ENCODE measurements around the gene DHX16. TPM values are rescaled to one million over a fixed set of nuclear protein-coding genes. Genes with fewer than 3 reads are reported as not detected.

The DHX16 gene
- total and polyA plus RNA-seq, 9 of the 15 experiments (the other 6 are each of a cell fraction or from before 2014, with no cell fraction given), result 14.6 to 66.1 (median 47.5) TPM

GRCh38 chr6:30611856-30612194, 61.0 kb downstream of the DHX16 start:
- Histone ChIP-seq H3K4me2 (ENCODE audit: insufficient read depth, low read length) (no peak overlapping the region), H4K20me1 (replicated peaks; ENCODE audit: control insufficient read depth, insufficient read depth, low read length) (peaks cover 6% of the 10 kb centered on the region; the same call in 1 of the 2 replicates), H3K36me3 (ENCODE audit: control insufficient read depth, insufficient read depth, low read length) (peaks cover 87% of the 10 kb centered on the region), H2AFZ (ENCODE audit: low read depth, low read length) (no peak overlapping the region), H3K9ac (ENCODE audit: insufficient read depth in 1 of 2, low read depth in 2 of 2, low read length in 2 of 2) (no peak overlapping the region), H3K4me1 (replicated peaks in 1 of 2; ENCODE audit: control insufficient read depth in 2 of 2, insufficient read depth in 2 of 2, low read length in 2 of 2) (peaks cover 0 to 21% of the 10 kb centered on the region in 2 experiments; a peak in 3 of 5 replicates), H3K79me2 (ENCODE audit: control insufficient read depth, insufficient read depth, low read length) (peaks cover 71% of the 10 kb centered on the region), H3K9me1 (ENCODE audit: control insufficient read depth, insufficient read depth, low read length) (no peaks in the 10 kb centered on the region), H3K27me3 (ENCODE audit: control insufficient read depth in 2 of 2, insufficient read depth in 2 of 2, low read length in 2 of 2) (no peaks in the 10 kb centered on the region), H3K27ac (ENCODE audit: extremely low read depth, low read depth, low read length) (no peak overlapping the region), H3K4me3 (no peak overlapping the region), H3K9me3 (replicated peaks; ENCODE audit: control insufficient read depth, insufficient read depth, low read depth, low read length) (no peaks in the 10 kb centered on the region)
- WGBS (ENCODE audit: insufficient coverage, low coverage, missing lambda C conversion rate), result 74% methylated on average over 2 of the region's 2 CpGs
- DNase-seq (ENCODE audit: extremely low read depth in 1 of 4, low spot score in 3 of 4), result no peak
- no peak for FAIRE-seq
- ChIA-PET CTCF (ENCODE audit: low intra/inter-chr PET ratio) (no interaction called here), POLR2A (interaction anchor here (1.0 to 4.8 kb wide), 8 partner anchors 11 to 80 kb away, joined by 3 to 310 read pairs (median 10); partner anchors contain the start of genes ABCF1 and DHX16)
- TF ChIP-seq AFF1 (IDR thresholded peaks at IDR 0.05; ENCODE audit: low read depth in 1 of 2, partially characterized antibody in 2 of 2), result no peak
- TF ChIP-seq ZZZ3 (IDR thresholded peaks at IDR 0.05), result no peak
- TF ChIP-seq STAT5B (CRISPR knock-in tag; IDR thresholded peaks at IDR 0.05), result no peak
- no peak for TF ChIP-seq SMARCA4 (IDR thresholded peaks at IDR 0.05)
- no peak for TF ChIP-seq ZNF584 (CRISPR knock-in tag; IDR thresholded peaks at IDR 0.05; ENCODE audit: low read depth)
- in situ Hi-C loops (cut with MboI) (no loop called here), intact Hi-C loops (cut with micrococcal nuclease) (no loop called here)
- no TSS peak for BruUV-seq (replicated peaks)
- no peak for ATAC-seq

Measured in K562 (cell line).